GM23248 (cell line): ENCODE results near the gene IL19. TPM values are rescaled to one million over a fixed set of nuclear protein-coding genes. Genes with fewer than 3 reads are reported as not detected.

Source experiments
- DNase-seq: peaks from one replicate; pipeline ENCODE4 v3.0.0-alpha.2; 2015
- H2AFZ ChIP-seq: fragments of 200-600 bp; sonication (generic); 2 replicates; pipeline ENCODE4 v1.6.1; 2016; ENCODE audit warnings: antibody characterized with exemption
- H3F3A ChIP-seq: fragments of 200-600 bp; sonication (generic); 2 replicates; pipeline ENCODE4 v1.6.1; 2016; ENCODE audit warnings: mild to moderate bottlenecking, antibody characterized with exemption, mixed run types; ENCODE audit not compliant: insufficient read depth
- H3K27ac ChIP-seq: fragments of 200-600 bp; sonication (generic); 2 replicates; pipeline ENCODE4 v1.5.1; 2016; ENCODE audit warnings: mild to moderate bottlenecking
- H3K27me3 ChIP-seq: fragments of 200-600 bp; sonication (generic); replicated peaks from 2 replicates; pipeline ENCODE4 v1.6.1; 2016; ENCODE audit warnings: mild to moderate bottlenecking; ENCODE audit not compliant: insufficient read depth
- H3K36me3 ChIP-seq: fragments of 200-600 bp; sonication (generic); 2 replicates; pipeline ENCODE4 v1.6.1; 2016; ENCODE audit warnings: low read depth, mild to moderate bottlenecking
- H3K4me1 ChIP-seq: fragments of 200-600 bp; sonication (generic); 2 replicates; pipeline ENCODE4 v1.6.1; 2016; ENCODE audit warnings: mild to moderate bottlenecking; ENCODE audit not compliant: insufficient read depth
- H3K4me2 ChIP-seq: fragments of 200-600 bp; sonication (generic); one replicate; pipeline ENCODE4 v1.6.1; 2016; ENCODE audit warnings: mild to moderate bottlenecking; ENCODE audit not compliant: unreplicated experiment
- H3K4me3 ChIP-seq: fragments of 200-600 bp; sonication (generic); 2 replicates; pipeline ENCODE4 v1.5.1; 2016; ENCODE audit warnings: mild to moderate bottlenecking
- H3K79me2 ChIP-seq: fragments of 200-600 bp; sonication (generic); 2 replicates; pipeline ENCODE4 v1.6.1; 2016; ENCODE audit warnings: mild to moderate bottlenecking; ENCODE audit not compliant: insufficient read depth
- H3K9ac ChIP-seq: fragments of 200-600 bp; sonication (generic); 2 replicates; pipeline ENCODE4 v1.6.1; 2016; ENCODE audit warnings: mild to moderate bottlenecking
- H3K9me2 ChIP-seq: fragments of 200-600 bp; sonication (generic); 2 replicates; pipeline ENCODE4 v1.6.1; 2016; ENCODE audit warnings: mixed run types, mild to moderate bottlenecking, moderate library complexity; ENCODE audit not compliant: insufficient read depth
- H3K9me3 ChIP-seq: fragments of 200-600 bp; sonication (generic); one replicate; pipeline ENCODE4 v1.6.1; 2017; ENCODE audit warnings: low read depth
- H4K20me1 ChIP-seq: fragments of 200-600 bp; sonication (generic); 2 replicates; pipeline ENCODE4 v1.6.0; 2016; ENCODE audit not compliant: insufficient read depth
- EZH2 ChIP-seq: fragments of 200-600 bp; sonication (generic); IDR thresholded peaks from 2 replicates; pipeline ENCODE4 v1.6.1; 2018; ENCODE audit warnings: antibody characterized with exemption, mild to moderate bottlenecking; ENCODE audit not compliant: insufficient read depth, poor library complexity, severe bottlenecking
- EZH2phosphoT487 ChIP-seq: fragments of 200-600 bp; sonication (generic); IDR thresholded peaks from 2 replicates; pipeline ENCODE4 v1.6.1; 2018; ENCODE audit warnings: antibody characterized with exemption, moderate library complexity, mild to moderate bottlenecking, low read depth; ENCODE audit not compliant: insufficient read depth
- WGBS, 2 experiments: methylation state at CpG; one replicate each; pipeline ENCODE4 v1.1.6; 2015 to 2017; ENCODE audit warnings: low lambda C conversion rate in 2 of 2, low coverage in 1 of 2; ENCODE audit errors: missing lambda C conversion rate in 2 of 2; 5-methylcytosine and 5-hydroxymethylcytosine counted together
- in situ Hi-C: fragments of 300-500 bp; cut with MboI; formaldehyde crosslinking; loops from 2 replicates; pipeline ENCODE4 v1.15.0; 2020
- polyA plus RNA-seq: library from polyadenylated mRNA; unstranded; fragments of >200 nt; fragmentation: Nextera tagmentation; extraction: Ambion mirVana; gene quantifications from 2 replicates; pipeline ENCODE4 v1.2.1, GENCODE V29; 2016
- total RNA-seq: library from RNA; depleted of rRNA; stranded (reverse); fragments of >200 nt; shearing (Covaris generic); gene quantifications from 2 replicates; pipeline ENCODE4 v1.2.3, GENCODE V29; 2014

IL19 gene
- total and polyA plus RNA-seq, 2 experiments from 2014 or later = not detected

DNA sequence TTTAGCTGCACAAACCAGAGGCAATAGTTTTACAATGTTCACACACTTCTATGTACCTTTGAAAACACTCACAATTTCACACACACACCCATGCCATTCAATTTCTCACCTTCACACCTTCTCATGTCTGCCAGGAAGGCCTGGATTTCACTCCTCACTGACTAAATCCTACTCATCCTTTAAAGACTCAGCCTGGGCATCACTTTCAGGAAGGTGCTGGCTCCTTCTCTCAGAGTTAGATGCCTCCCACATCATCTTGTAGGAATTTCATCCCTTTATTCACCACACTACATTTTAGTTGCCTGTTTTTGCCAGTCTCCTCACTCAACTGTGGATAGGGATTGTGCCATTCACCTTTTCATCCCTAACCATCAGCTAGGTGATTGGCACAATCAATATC is 97.1 kb downstream of the IL19 start:
- no peaks in the 10 kb centered on the region for H3K79me2 ChIP-seq
- no peaks in the 10 kb centered on the region for H3K9me2 ChIP-seq
- H3K4me2 ChIP-seq = no peak overlapping the region
- H3F3A ChIP-seq = peaks cover 15% of the 10 kb centered on the region
- no peaks in the 10 kb centered on the region for H3K27me3 ChIP-seq
- H4K20me1 ChIP-seq = no peaks in the 10 kb centered on the region
- 0 out of 2 replicates have a peak overlapping the region, but pooled peaks have one; percentile 11 for H3K27ac ChIP-seq
- H2AFZ ChIP-seq = no peak overlapping the region
- H3K36me3 ChIP-seq = no peaks in the 10 kb centered on the region
- TF ChIP-seq EZH2 (no peak), EZH2phosphoT487 (no peak)
- DNase-seq = peak; percentile 68
- H3K9ac ChIP-seq = no peak overlapping the region
- H3K4me1 ChIP-seq = peaks cover 28% of the 10 kb centered on the region
- in situ Hi-C loops = no loop called here
- H3K9me3 ChIP-seq = no peaks in the 10 kb centered on the region
- H3K4me3 ChIP-seq = no peak overlapping the region

DNA sequence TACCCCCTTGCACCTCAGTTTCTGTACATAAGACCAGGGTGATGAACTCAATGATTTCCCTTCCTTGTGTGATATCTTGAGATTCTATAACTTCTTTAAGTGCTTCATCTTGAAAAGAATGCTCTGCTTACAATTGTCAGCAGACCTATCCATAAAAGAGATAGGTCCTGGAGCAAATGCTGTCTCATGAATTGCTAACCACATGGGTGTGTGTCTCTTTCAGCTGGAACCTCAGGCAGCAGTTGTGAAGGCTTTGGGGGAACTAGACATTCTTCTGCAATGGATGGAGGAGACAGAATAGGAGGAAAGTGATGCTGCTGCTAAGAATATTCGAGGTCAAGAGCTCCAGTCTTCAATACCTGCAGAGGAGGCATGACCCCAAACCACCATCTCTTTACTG is 97.7 kb downstream of the IL19 start:
- TF ChIP-seq EZH2 (no peak), EZH2phosphoT487 (no peak)
- no peaks in the 10 kb centered on the region for H4K20me1 ChIP-seq
- peaks cover 28% of the 10 kb centered on the region for H3K4me1 ChIP-seq
- H3K9me2 ChIP-seq = no peaks in the 10 kb centered on the region
- no peaks in the 10 kb centered on the region for H3K79me2 ChIP-seq
- H3K27me3 ChIP-seq = no peaks in the 10 kb centered on the region
- no peak for DNase-seq
- no peak overlapping the region for H3K9ac ChIP-seq
- peaks cover 15% of the 10 kb centered on the region for H3F3A ChIP-seq
- H3K36me3 ChIP-seq = no peaks in the 10 kb centered on the region
- no peak overlapping the region for H3K4me2 ChIP-seq
- no peak overlapping the region for H2AFZ ChIP-seq
- H3K27ac ChIP-seq = 0 out of 2 replicates have a peak overlapping the region, but pooled peaks have one; percentile 11
- in situ Hi-C loops = no loop called here
- H3K4me3 ChIP-seq = no peak overlapping the region
- no peaks in the 10 kb centered on the region for H3K9me3 ChIP-seq
- WGBS, 2 experiments = 55 to 60% methylated on average over 1 of the region's 1 CpG

DNA sequence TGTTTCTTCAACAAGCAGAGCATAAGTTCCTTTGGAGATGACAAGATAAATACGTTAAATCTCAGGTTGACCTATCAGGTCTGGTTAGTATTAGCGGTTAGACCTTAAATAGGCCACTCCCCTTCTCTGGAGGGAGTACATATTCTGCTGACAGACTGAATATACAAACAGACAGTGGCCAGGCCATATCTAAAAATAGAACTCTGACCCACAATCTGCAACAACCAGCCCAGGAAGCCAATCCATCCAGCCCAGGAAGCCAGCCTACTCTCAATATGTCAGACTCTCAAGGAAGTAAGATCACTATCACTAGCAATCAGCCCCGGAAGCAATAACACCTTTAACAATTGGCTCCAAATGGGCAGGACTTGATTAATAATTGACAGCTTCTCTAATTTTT is 101.6 kb downstream of the IL19 start:
- peaks cover 14% of the 10 kb centered on the region for H3F3A ChIP-seq
- H3K27me3 ChIP-seq = no peaks in the 10 kb centered on the region
- peaks cover 18% of the 10 kb centered on the region; the same call in 1 of the 2 replicates for H3K4me1 ChIP-seq
- H3K79me2 ChIP-seq = no peaks in the 10 kb centered on the region
- in situ Hi-C loops = no loop called here
- no peaks in the 10 kb centered on the region for H4K20me1 ChIP-seq
- no peak overlapping the region for H2AFZ ChIP-seq
- no peak overlapping the region for H3K4me3 ChIP-seq
- TF ChIP-seq EZH2phosphoT487 (no peak), EZH2 (no peak)
- H3K9me3 ChIP-seq = no peaks in the 10 kb centered on the region
- no peak overlapping the region for H3K4me2 ChIP-seq
- H3K27ac ChIP-seq = no peak overlapping the region
- no peaks in the 10 kb centered on the region for H3K9me2 ChIP-seq
- no peak for DNase-seq
- no peak overlapping the region for H3K9ac ChIP-seq
- WGBS, 2 experiments = 62 to 67% methylated on average over 3 of the region's 3 CpGs
- H3K36me3 ChIP-seq = no peaks in the 10 kb centered on the region

DNA sequence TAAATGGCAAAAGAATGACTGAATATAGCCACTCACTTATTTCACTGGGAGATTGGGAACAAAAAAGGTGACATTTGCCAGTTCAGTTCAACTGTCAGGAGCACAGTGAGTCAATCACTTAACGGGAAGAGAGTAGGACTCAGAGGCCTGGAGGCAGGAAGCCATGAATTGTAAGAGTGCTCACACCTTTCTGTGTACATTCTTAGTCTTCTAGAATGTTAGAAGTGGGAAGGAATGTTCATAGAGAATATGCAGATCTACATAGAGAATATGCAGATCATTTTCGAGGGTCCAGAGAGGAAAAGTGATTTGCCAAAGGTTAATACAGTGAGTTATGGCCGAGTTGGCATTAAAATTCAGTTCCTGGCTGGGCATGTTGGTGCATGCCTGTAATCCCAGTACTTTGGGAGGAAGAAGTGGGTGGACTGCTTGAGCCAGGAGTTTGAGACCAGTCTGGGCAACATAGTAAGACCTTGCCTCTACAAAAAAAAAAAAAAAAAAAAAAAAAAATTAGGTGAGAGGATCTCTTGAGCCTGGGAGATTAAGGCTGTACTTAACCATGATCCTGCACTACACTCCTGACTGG is 103.1 kb downstream of the IL19 start:
- Histone ChIP-seq H3K4me1 (peaks cover 5% of the 10 kb centered on the region; the same call in 1 of the 2 replicates), H3K4me2 (no peak overlapping the region), H3K79me2 (no peaks in the 10 kb centered on the region), H4K20me1 (no peaks in the 10 kb centered on the region), H3K4me3 (no peak overlapping the region), H3F3A (no peaks in the 10 kb centered on the region), H3K36me3 (no peaks in the 10 kb centered on the region), H3K27me3 (no peaks in the 10 kb centered on the region), H3K9me2 (no peaks in the 10 kb centered on the region), H2AFZ (peak overlapping the region; percentile 45; the same call in 1 of the 2 replicates), H3K9me3 (peaks cover 4% of the 10 kb centered on the region), H3K9ac (no peak overlapping the region), H3K27ac (no peak overlapping the region)
- DNase-seq = no peak
- in situ Hi-C loops = no loop called here
- no peak for TF ChIP-seq EZH2phosphoT487
- TF ChIP-seq EZH2 = no peak
- WGBS, 2 experiments = 83 to 88% methylated on average over 3 of the region's 3 CpGs
